CD4-positive, alpha-beta T cell treated with Interferon alpha-2 for 1 hour (primary cell): Measurements from ENCODE around the gene GOLGA6D.
A peak's percentile ranks its signal among the peaks of the same experiment; 100 is the strongest.
"Not testable (repeated sequence)": the region's sequence is repeated elsewhere in the genome, so short reads cannot be mapped to it uniquely, and the experiment has no call there.

Experiments used
- DNase-seq, 2 donors: peaks; one replicate each; pipeline ENCODE4 v3.0.0-alpha.2; 2020 to 2022

Gene GOLGA6D

DNA sequence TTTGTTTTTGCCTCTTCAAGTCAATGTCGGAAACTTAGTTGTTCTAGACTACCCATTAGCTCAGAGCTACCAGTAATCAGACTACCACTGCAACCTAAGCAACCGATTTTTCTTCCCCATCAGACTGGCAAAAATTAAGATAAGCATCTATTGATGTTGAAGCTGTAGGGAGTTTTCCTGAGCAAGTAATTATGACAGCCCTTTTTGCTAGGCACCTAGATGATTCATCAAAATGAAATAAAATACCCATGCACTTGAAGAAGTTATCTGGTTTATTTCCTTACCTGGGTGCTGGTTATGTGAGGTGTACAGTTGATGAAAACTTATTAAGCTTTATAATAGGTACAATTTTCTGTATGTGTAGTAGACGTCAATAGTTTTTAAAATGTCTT, 52.7 kb downstream of the GOLGA6D start:
- no peak for DNase-seq

DNA sequence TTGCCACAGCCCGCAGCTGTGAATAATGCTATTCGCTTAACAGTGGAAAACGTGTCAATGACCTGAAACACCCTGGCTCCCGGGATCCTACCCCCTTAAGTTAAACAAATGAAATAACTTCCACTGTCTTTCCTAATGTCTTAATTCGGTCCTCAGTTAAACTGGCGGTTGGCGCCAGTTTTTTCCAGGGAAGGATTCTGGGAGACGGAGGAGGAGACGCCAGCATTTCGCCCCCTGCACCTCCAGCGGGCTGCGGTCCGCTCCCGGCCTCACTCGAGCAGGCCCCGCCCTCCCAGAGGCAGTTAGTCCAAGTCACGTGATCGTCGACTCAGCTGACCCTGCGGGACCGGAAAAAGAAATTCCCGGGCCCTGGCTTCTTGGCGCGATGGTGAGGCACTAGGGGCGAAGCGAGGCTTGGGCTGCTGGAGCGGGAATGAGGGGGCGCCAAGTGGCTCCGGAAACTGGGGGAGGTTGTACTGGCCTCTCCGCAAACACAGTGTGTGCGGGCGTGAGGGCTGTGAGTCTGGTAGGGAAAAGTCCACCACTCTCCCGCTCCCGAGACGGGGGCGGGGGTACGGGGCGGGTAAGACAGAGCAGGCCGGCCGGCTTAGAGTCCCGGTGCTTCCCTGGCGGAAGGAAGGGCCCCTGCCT, 53.2 kb downstream of the GOLGA6D start, which contains the start of gene COMMD4:
TSS of gene COMMD4 (plus strand) at position 359 of the 651 bp plus-strand sequence. CDS start at position 386, 27 bp downstream.
- DNase-seq: peak; percentile 58 to 79

DNA sequence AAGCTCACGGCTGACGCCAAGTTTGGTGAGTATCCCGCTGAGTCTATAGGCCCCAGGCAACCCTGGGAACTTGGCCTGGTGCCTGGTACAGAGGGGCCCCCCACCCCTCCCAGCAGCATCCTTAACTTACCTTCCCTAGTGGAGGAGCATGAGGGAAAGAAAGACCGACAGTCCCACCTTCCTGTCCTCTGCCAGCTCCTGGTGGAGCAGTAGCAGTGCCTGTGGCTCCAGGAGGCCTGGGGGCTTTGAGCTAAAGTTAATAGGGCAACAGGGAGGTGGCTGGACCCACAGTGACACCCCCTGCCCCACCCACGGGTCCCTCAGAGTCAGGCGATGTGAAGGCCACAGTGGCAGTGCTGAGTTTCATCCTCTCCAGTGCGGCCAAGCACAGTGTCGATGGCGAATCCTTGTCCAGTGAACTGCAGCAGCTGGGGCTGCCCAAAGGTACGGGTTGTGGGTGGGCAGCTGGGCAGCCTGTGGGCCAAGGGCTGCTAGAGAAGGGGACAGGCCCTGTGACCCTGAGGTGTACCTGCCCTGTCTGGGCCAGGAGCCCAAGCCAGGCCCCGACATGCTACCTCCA, 56.1 kb downstream of the GOLGA6D start:
- DNase-seq: no peak

- DNase-seq: no peak
Observed at GRCh38 chr15:75339531-75340240, 57.1 kb downstream of the GOLGA6D start.

DNA sequence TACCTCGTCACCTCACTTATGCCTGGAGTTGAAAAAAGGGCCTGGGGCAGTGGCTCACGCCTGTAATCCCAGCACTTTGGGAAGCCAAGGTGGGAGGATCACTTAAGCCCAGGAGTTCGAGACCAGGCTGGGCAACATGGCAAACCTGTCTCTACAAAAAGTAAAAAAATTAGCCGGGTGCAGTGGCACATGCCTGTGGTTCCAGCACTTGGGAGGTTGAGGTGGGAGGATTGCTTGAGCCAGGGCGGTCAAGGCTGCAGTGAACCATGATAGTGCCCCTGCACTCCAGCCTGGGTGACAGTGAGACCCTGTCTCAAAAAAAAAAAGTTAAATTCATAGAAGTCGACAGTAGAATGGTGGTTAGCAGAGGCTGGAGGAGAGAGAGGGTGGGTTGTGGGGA, 59.6 kb downstream of the GOLGA6D start:
- DNase-seq: no peak

- DNase-seq: not testable (repeated sequence)
Observed at GRCh38 chr15:75343953-75344352, 61.3 kb downstream of the GOLGA6D start.
